ENCODE data around the gene EHD4.

DNA sequence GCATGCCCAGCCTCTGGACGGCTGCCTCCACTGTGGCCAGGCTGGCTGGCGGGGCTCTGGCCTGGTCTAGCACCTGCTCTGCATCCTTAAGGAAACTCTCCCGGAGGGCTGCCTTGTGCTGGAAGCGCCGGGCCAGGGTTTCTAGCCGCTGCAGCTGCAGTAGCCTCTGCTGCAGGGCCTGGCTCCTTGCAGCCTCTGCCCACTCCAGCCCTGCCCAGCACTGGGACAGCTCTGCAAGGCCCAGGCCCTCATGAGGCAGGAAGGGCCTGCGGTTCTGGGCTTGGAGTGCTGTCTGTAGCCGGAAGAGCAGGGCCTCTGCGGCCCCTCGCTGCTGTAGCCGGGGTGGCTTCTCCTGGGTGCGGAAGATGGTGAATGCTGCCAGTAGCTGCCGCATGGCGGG lies 86.5 kb downstream of the EHD4 start:
- no peak for TF ChIP-seq POLR2A (IDR thresholded peaks at IDR 0.05)
- TF ChIP-seq, protein P1, sequence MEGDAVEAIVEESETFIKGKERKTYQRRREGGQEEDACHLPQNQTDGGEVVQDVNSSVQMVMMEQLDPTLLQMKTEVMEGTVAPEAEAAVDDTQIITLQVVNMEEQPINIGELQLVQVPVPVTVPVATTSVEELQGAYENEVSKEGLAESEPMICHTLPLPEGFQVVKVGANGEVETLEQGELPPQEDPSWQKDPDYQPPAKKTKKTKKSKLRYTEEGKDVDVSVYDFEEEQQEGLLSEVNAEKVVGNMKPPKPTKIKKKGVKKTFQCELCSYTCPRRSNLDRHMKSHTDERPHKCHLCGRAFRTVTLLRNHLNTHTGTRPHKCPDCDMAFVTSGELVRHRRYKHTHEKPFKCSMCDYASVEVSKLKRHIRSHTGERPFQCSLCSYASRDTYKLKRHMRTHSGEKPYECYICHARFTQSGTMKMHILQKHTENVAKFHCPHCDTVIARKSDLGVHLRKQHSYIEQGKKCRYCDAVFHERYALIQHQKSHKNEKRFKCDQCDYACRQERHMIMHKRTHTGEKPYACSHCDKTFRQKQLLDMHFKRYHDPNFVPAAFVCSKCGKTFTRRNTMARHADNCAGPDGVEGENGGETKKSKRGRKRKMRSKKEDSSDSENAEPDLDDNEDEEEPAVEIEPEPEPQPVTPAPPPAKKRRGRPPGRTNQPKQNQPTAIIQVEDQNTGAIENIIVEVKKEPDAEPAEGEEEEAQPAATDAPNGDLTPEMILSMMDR (IDR thresholded peaks at IDR 0.05), result no peak
